ENCODE data around the gene GOLGA8S.

DNA sequence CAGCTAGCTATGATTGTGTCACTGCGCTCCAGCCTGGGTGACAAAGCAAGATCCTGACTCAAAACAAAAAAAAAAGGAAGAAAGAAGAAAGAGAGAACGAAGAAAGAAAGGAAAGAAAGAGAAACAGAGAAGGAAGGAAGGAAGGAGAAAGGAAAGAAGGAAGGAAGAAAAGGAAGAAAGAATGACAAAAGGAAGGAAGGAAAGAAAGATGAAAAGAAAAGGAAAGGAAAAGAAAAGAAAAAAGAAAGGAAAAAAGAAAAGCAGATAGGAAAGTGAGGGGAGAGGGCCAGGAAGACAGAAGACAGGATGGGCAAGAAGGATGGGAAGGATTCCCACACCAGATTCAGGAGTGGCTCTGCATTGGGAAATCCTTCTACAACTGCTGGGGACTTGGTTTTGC, 47.6 kb downstream of the GOLGA8S start:
- TF ChIP-seq PKNOX1 (IDR thresholded peaks at IDR 0.05): no peak
- TF ChIP-seq TARDBP (IDR thresholded peaks at IDR 0.05): no peak
- no peak for TF ChIP-seq SP1 (IDR thresholded peaks at IDR 0.05)
- no peak for TF ChIP-seq NFRKB (IDR thresholded peaks at IDR 0.05)
- no peak for TF ChIP-seq SUZ12 (IDR thresholded peaks at IDR 0.05)
- TF ChIP-seq FOXA1 (IDR thresholded peaks at IDR 0.05): no peak
- TF ChIP-seq FOXK2 (IDR thresholded peaks at IDR 0.05): no peak
